GM23338 (cell line): Measurements from ENCODE around the gene PACS2. TPM values are rescaled to one million over a fixed set of nuclear protein-coding genes. Genes with fewer than 3 reads are reported as not detected.

Experiments
- CREB1 ChIP-seq: fragments of 250-450 bp; sonication (Bioruptor Pico); IDR thresholded peaks from 2 replicates; pipeline ENCODE4 v1.5.0; 2020; ENCODE audit warnings: low read depth, mild to moderate bottlenecking, moderate library complexity
- CTCF ChIP-seq, 2 experiments: fragments of 200-600 bp in 1 of 2; sonication (generic) in 1 of 2; conservative IDR thresholded peaks; 2 replicates each; pipeline versions ENCODE4 v1.5.1 to v1.6.1; 2016 to 2017; ENCODE audit warnings: antibody characterized with exemption in 2 of 2, low read depth in 2 of 2, mild to moderate bottlenecking in 2 of 2, moderate library complexity in 1 of 2
- ETS1 ChIP-seq: IDR thresholded peaks from 2 replicates; pipeline ENCODE4 v1.6.1; 2016; ENCODE audit warnings: antibody characterized with exemption
- EZH2phosphoT487 ChIP-seq: fragments of 200-600 bp; sonication (generic); IDR thresholded peaks from one replicate; pipeline ENCODE4 v1.8.1; 2018; ENCODE audit warnings: antibody characterized with exemption; ENCODE audit not compliant: unreplicated experiment
- POLR2AphosphoS5 ChIP-seq: IDR thresholded peaks from 2 replicates; pipeline ENCODE4 v1.6.1; 2016; ENCODE audit warnings: antibody characterized with exemption, low read depth
- STAT1 ChIP-seq: IDR thresholded peaks from one replicate; pipeline ENCODE4 v1.6.1; 2016; ENCODE audit warnings: antibody characterized with exemption; ENCODE audit not compliant: unreplicated experiment
- ZNF114 ChIP-seq: fragments of 250-450 bp; sonication (Bioruptor Pico); IDR thresholded peaks from 2 replicates; pipeline ENCODE4 v1.5.0; 2020; ENCODE audit warnings: mild to moderate bottlenecking, moderate library complexity
- ZNF331 ChIP-seq: fragments of 250-450 bp; sonication (Bioruptor Pico); IDR thresholded peaks from 2 replicates; pipeline ENCODE4 v1.5.0; 2020; ENCODE audit warnings: low read depth, mild to moderate bottlenecking, moderate library complexity
- ZNF462 ChIP-seq: fragments of 250-450 bp; sonication (Bioruptor Pico); IDR thresholded peaks from 2 replicates; pipeline ENCODE4 v1.5.0; 2020; ENCODE audit warnings: mild to moderate bottlenecking, moderate library complexity
- polyA plus RNA-seq: library from polyadenylated mRNA; unstranded; fragments of >200 nt; fragmentation: Nextera tagmentation; extraction: Ambion mirVana; gene quantifications from 2 replicates; pipeline ENCODE4 v1.2.1, GENCODE V29; 2016
- total RNA-seq: library from RNA; depleted of rRNA; stranded (reverse); fragments of >200 nt; shearing (Covaris generic); gene quantifications from 2 replicates; pipeline ENCODE4 v1.2.3, GENCODE V29; 2014

PACS2 gene
- total and polyA plus RNA-seq, 2 experiments from 2014 or later = 22.5 to 79.0 TPM

GRCh38 chr14:105386581-105387529, 72.3 kb downstream of the PACS2 start (continued):
- no peak for TF ChIP-seq ZNF462 (CRISPR knock-in tag)
- no peak for TF ChIP-seq ZNF331 (CRISPR knock-in tag)
- TF ChIP-seq ETS1 = no peak
- no peak for TF ChIP-seq CREB1
- no peak for TF ChIP-seq ZNF114 (CRISPR knock-in tag)
- no peak for TF ChIP-seq POLR2AphosphoS5
- TF ChIP-seq EZH2phosphoT487 = no peak
- no peak for TF ChIP-seq STAT1
- no peak for TF ChIP-seq CTCF (conservative IDR thresholded peaks at IDR 0.05; ENCODE audit: low read depth in 2 of 2)
